Testis (tissue), 2 donors: ENCODE data around the gene PPP1R26.

ENCODE experiments used
- CTCF ChIP-seq, 3 experiments: fragments of 450-650 bp in 2 of 3; fragments of 200-600 bp in 1 of 3; sonication (generic) in 1 of 3; IDR thresholded peaks; one replicate each; pipeline ENCODE4 v1.5.1; 2016 to 2019; ENCODE audit warnings: antibody characterized with exemption in 3 of 3, mild to moderate bottlenecking in 2 of 3, moderate library complexity in 1 of 3
- POLR2A ChIP-seq: fragments of 450-650 bp; IDR thresholded peaks from one replicate; pipeline ENCODE4 v1.6.1; 2017; ENCODE audit warnings: antibody characterized with exemption, mild to moderate bottlenecking, moderate library complexity

GRCh38 chr9:135456436-135457104, 23.0 kb upstream of the PPP1R26 start:
- no peak for TF ChIP-seq CTCF (IDR thresholded peaks at IDR 0.05)
- TF ChIP-seq POLR2A, result no peak
